OCI-M1 (cell line): ENCODE results near the gene CLASP1.
"Not testable (repeated sequence)": the region's sequence is repeated elsewhere in the genome, so short reads cannot be mapped to it uniquely, and the experiment has no call there.

Experiments used
- DNase-seq: peaks from one replicate; lab custom pipeline; 2025; lab: John Stamatoyannopoulos, UW

CLASP1 gene

DNA sequence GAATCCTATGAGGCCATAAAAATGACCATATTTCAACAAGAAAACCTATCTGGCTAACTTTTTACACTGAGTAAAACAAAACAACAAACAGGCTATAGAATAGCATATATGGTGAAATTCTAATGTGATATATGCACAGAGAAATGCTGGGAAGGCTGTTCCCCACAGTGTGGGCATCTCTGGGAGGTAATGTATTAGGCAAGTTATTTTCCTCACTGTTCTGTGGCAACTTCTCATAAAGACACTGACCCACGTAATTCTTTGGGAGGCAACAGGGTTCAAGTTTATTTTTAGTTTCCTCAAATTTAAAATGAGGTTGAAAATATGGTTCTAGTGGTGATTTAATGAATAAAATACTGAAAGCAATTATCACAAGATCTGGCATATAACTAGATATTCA lies 71.9 kb downstream of the CLASP1 start:
- no peak for DNase-seq

DNA sequence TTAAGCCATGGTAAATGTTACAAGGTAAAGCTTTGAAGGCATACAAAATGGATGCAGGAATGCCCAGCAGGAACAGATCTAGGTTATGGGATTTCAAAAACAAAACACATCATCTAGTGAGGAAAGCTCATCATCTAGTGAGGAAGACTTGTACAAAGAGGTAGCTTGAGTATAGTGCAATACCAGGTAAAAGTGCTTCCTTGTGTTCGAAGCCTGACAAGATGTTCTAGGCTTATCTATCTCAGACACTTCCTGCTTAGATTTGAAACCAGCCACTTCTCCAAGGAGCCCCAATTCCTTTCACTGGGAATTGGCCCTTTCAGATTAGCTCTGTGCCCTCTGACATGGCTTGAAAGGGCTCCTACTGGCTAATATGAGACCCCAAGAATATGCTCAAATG lies 73.0 kb downstream of the CLASP1 start:
- peak; percentile 5 for DNase-seq

DNA sequence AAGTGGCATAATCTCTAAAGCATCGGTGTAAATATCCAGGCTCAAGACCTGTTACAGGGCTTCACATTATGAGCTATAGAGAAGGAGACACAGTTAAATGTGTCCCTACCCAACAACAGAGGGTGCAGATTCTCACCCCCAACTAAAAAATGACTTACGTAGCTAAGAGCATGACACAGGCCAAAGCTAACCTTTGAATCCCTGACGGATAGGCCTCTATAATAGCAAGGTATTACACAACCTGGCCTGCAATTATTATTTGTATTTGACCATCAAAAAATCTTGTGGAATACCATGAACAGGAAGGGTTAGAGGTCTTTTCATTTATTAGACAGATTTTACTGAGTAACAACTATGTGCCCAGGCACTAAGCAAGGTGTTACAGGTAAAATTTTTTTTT lies 73.5 kb downstream of the CLASP1 start:
- DNase-seq: no peak

- DNase-seq: no peak
These were observed 78.6 kb downstream of the CLASP1 start for GRCh38 chr2:121570667-121571055.

- no peak for DNase-seq
These were observed 79.1 kb downstream of the CLASP1 start for GRCh38 chr2:121570036-121570666.

DNA sequence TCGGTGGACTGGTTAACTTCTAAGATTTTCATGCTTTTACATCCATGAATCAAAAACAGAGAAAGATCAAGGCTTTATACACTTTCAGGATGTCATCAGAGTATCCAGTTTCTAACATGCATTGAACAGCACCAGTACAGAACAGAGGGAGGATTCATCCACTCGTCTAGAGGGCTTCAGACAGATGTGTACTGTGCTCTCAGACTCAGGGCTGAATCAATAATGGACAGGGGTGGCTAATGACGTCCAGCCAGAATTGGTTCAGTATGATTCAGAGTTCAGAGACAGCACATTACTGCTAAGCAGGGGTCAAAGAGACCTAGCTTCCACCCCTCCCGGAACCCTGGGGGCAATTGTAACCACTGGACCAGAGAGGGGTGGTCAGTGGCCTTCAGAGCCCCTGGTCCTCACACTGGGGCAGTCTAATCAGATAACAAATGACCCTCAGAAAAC lies 81.3 kb downstream of the CLASP1 start:
- no peak for DNase-seq

GRCh38 chr2:121567452-121567851 lies 81.8 kb downstream of the CLASP1 start:
- no peak for DNase-seq

- no peak for DNase-seq
These were observed 83.6 kb downstream of the CLASP1 start for GRCh38 chr2:121565389-121566250.

GRCh38 chr2:121564905-121565304 lies 84.4 kb downstream of the CLASP1 start:
- DNase-seq: no peak

DNA sequence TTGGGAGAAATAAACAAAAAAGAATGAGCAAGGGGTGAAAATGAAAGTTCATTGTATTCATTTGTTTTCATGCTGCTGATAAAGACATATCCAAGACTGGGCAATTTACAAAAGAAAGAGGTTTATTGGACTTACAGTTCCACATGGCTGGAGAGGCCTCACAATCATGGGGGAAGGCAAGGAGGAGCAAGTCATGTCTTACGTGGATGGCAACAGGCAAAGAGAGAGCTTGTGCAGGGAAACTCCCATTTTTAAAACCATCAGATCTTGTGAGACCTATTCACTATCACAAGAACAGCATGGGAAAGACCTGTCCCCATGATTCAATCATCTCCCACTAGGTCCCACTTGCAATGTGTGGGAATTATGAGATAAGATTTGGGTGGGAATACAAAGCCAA lies 85.5 kb downstream of the CLASP1 start:
- not testable (repeated sequence) for DNase-seq

DNA sequence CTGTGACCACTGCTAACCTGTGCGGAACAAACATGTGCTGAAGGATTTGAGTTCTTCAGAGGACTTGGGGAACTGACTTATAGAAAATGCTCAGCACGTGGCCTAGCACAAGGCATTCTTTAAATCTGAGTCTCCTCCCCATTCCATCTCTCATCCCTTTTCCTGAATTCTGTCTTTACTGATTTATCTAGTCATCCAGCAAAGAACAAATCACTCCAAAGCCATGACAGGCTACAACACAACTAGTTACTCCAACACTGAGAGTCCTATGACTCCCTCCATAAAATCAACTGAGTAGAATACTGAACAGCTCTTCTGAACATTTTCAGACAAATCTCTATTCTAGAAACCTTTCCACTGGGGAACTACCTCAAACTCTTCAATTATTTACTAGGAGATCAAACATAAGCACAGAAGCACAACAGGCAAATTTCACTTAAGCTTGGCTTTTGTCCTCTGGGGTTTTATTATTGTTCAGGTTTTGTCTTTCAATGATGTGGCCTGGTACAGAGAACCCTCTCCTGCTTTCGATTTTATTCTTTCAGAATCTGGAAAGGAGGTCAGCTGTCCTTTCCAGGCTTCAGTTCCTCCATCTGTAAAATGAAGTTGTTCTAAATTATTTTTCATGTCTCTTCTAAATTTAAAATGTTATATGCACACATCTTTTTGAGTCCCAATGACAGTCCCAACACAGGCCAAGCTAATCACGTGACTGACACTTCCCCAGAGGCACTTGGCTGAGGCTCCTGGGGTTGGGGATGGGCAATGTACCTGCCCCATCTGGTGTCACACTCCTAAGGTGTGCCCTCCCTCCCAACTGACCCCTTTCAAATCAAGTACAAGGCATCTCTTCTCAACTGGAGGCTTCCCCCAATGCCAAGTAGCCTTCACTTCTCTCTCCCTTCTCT lies 86.7 kb downstream of the CLASP1 start:
- DNase-seq: no peak

- DNase-seq: no peak
These were observed 87.5 kb downstream of the CLASP1 start for GRCh38 chr2:121561617-121562268.

DNA sequence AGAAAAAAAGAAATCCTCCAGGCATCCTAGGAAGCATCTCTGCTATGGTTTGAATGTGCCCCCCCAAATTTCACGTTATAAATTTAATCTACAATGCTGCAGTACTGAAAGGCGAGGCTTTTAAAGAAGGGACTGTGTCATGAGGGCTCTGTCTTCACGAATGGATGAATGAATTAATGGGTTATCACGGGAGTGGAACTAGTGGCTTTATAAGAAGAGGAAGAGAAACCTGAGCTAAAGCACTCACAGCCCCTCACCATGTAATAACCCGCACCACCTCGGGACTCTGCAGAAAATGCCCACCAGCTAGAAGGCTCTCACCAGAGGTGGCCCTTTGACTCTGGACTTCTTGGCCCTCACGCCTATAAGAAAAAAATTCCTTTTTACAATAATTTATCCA lies 90.9 kb downstream of the CLASP1 start:
- DNase-seq: no peak

DNA sequence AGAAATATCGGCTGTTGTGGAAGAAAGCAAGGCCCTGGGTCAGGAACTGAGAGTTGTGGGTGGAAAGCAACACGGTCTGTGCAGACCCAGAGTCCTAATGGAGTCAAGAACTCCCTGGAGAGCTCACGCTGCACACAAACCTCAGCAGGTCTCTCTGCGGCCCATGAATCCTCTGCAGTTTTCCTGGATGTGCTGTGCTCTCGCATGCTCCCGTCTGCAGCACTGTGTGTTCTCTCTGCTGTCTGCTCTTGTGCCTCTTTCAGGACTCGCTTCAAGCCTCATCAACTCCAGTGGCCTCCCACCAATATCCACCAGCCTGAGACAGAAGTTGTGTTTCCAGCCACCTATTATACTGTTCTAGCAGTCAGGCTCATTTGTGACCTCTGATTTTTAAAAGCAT lies 94.3 kb downstream of the CLASP1 start:
- DNase-seq: no peak

DNA sequence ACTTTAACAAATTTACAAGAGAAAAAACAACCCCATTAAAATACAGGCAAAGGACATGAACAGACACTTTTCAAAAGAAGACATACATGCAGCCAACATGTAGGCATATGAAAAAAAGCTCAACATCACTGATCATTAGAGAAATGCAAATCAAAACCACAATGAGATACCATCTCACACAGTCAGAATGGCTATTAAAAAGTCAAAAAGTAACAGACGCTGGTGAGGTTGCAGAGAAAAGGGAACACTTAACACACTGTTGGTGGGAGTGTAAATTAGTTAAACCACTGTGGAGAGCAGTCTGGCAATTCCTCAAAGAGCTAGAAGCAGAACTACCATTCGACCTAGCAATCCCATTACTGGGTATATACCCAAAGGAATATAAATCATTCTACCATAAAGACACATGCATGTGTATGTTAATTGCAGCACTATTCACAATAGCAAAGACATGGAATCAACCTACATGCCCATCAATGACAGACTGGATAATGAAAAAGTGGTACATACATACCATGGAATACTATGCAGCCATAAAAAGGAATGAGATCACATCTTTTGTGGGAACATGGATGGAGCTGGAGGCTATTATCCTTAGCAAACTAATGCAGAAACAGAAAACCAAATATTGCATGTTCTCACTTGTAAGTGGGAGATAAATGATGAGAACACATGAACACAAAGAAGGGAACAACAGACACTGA lies 96.6 kb downstream of the CLASP1 start:
- DNase-seq: not testable (repeated sequence)

- no peak for DNase-seq
These were observed 98.6 kb downstream of the CLASP1 start for GRCh38 chr2:121550669-121551068.

GRCh38 chr2:121547646-121548045 lies 101.6 kb downstream of the CLASP1 start:
- DNase-seq: no peak

- no peak for DNase-seq
These were observed 103.3 kb downstream of the CLASP1 start for GRCh38 chr2:121545913-121546312.

GRCh38 chr2:121545257-121545656 lies 104.0 kb downstream of the CLASP1 start:
- no peak for DNase-seq

- no peak for DNase-seq
These were observed 107.8 kb downstream of the CLASP1 start for GRCh38 chr2:121541495-121541894.

- DNase-seq: peak; percentile 47
These were observed 109.4 kb downstream of the CLASP1 start for GRCh38 chr2:121539750-121540469.
